Measurements from ENCODE around the gene ZP2. TPM values are rescaled to one million over a fixed set of nuclear protein-coding genes. Genes with fewer than 3 reads are reported as not detected.

ZP2 gene
- total RNA-seq, 1 experiment from 2014 or later: not detected

DNA sequence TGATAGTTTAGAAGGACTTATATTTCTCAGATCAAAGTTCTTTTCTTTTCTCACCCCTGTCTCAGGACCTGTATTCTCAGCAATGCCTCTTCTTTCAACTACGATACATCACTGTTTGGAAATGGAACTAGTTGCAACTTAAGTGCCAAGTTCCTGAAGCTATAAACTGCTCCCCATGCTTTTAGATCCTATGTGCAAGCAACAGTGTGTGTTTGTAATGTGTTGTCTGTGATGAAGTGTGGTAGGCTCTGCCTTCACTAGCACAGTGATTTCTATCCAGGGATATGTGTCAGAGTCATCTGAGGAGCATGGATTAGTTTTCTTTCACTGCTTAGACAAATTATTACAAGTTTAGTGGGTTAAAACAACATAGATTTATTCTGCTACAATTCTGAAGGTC lies 18.4 kb downstream of the ZP2 start:
- Histone ChIP-seq H3K79me2 (ENCODE audit: insufficient read depth, low read length) (no peaks in the 10 kb centered on the region), H4K20me1 (ENCODE audit: insufficient read depth) (no peaks in the 10 kb centered on the region), H3K9ac (ENCODE audit: low read length) (no peak overlapping the region), H3K9me2 (ENCODE audit: insufficient read depth) (no peaks in the 10 kb centered on the region), H3K27me3 (ENCODE audit: insufficient read depth, low read length) (no peaks in the 10 kb centered on the region), H3K4me2 (ENCODE audit: low read length) (no peak overlapping the region), H3K36me3 (ENCODE audit: control insufficient read depth in 1 of 2, insufficient read depth in 2 of 2, low read length in 2 of 2) (no peaks in the 10 kb centered on the region), H3K4me3 (replicated peaks in 1 of 2; ENCODE audit: low read depth in 1 of 2, low read length in 2 of 2) (no peak overlapping the region), H3K9me3 (ENCODE audit: control insufficient read depth in 1 of 2, insufficient read depth in 1 of 2, low read depth in 1 of 2, low read length in 2 of 2) (no peaks in the 10 kb centered on the region), H3K4me1 (ENCODE audit: control insufficient read depth in 1 of 2, insufficient read depth in 2 of 2, low read length in 2 of 2) (peaks cover 7 to 14% of the 10 kb centered on the region in 2 experiments; a peak in 3 of 4 replicates), H3K27ac (ENCODE audit: low read depth, low read length) (no peak overlapping the region), H2AFZ (ENCODE audit: low read depth, low read length, poor library complexity, severe bottlenecking) (no peak overlapping the region)
- no TSS peak for BruUV-seq (replicated peaks)
- intact Hi-C loops (cut with micrococcal nuclease): no loop called here
- ATAC-seq (no peak), DNase-seq (ENCODE audit: low read depth, low spot score) (no peak)
- CTCF ChIA-PET: no interaction called here
- POLR2A ChIA-PET: no interaction called here
- RAD21 ChIA-PET (ENCODE audit: low non-redundant PET in 1 of 2, low total read pairs in 2 of 2, uncharacterized antibody in 2 of 2, unreplicated experiment in 2 of 2): no interaction called here
- no peak for TF ChIP-seq EZH2phosphoT487 (IDR thresholded peaks at IDR 0.05; ENCODE audit: borderline replicate concordance)
- no peak for TF ChIP-seq ATF3 (IDR thresholded peaks at IDR 0.05)
- TF ChIP-seq ZFX (IDR thresholded peaks at IDR 0.05): no peak
- no peak for TF ChIP-seq ZBTB33 (IDR thresholded peaks at IDR 0.05; ENCODE audit: extremely low read depth, insufficient replicate concordance, low read length)
- no peak for TF ChIP-seq MAX (IDR thresholded peaks at IDR 0.05)
- no peak for TF ChIP-seq REST (IDR thresholded peaks at IDR 0.05; ENCODE audit: low read depth)
- no peak for TF ChIP-seq CEBPB (IDR thresholded peaks at IDR 0.05; ENCODE audit: low read depth)

All from HCT116 (cell line).